GM19043 (cell line): Measurements from ENCODE around the gene NHLRC1.

Experiments
- ATAC-seq: cut with Tn5 transposase; IDR thresholded peaks from one replicate; pipeline ENCODE4 v1.9.1; 2021; ENCODE audit warnings: low read depth; ENCODE audit not compliant: unreplicated experiment

The NHLRC1 gene

DNA sequence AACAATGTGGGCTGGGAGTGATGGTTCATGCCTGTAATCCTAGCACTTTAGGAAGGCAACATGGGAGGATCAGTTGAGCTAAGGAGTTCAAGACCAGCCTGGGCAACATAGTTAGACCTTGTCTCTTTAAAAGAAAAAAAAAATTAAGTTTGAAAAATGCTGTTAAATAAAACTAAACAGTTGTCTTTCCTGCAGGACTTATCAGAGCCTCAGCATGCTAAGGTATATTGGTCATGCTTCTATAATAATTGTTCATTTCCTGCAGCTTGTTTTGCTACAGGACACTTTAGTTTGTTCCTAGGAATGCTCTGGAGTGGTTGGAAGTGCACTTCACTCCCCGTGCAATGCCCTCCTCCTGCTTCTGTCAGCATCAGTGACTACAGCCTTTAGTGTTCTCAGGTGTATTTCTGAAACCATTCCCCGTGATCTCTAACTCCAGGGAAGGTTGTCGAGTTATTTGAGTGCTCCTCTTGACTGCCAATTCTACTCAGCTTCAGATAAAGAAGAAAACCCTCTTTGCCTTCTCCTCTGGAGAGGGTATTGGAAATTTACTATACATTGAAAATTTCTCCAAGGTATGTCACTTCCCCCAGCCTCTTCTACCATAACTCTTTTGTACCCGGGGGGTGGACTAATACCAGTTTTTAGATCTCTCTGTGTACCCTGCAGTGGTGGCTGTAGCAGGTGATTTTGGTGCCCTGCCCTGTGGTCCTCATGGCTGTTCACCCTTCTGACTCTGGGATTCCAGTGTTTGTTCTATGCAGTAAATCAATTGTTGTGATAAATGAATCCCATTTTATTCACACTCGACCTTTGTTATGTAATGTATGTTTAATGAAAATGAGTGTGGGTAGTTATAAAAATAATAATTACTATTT lies 33.8 kb downstream of the NHLRC1 start:
- no peak for ATAC-seq

DNA sequence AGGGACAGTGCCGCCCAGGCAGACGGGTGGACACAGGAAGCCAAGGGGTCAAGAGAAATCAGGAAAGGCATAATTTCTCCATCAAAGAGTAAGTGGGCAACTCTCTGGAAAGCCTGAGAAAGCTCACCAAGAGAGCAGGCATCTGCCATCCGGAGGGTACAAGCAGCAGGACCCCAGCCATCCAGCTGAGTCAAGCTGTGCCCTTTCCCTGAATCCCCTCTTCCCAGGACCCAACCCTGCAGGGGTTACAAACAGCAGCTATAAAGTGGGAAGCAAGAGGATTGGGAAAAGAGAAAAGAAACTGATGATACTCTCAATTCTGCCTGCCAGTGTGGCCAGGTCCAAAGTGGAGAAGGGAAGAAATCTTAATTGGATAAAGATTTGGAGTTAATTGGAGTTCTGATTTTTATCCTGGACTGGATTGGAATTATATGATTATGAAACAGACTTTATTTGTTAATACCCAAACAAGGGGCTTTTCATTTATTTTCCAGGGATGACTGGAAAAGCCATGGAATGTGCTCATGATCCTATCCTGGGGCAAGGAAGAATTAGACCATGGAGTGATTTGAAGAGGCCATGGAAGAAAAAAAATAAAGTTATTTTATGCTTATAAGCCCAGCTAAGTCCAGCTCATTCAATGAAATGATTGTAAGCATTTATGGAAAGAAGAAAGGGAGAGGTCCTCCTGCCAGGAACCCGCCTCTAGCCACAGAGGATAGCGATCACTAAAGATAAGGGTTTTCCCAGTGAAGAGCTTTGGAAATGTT lies 34.9 kb downstream of the NHLRC1 start:
- no peak for ATAC-seq

DNA sequence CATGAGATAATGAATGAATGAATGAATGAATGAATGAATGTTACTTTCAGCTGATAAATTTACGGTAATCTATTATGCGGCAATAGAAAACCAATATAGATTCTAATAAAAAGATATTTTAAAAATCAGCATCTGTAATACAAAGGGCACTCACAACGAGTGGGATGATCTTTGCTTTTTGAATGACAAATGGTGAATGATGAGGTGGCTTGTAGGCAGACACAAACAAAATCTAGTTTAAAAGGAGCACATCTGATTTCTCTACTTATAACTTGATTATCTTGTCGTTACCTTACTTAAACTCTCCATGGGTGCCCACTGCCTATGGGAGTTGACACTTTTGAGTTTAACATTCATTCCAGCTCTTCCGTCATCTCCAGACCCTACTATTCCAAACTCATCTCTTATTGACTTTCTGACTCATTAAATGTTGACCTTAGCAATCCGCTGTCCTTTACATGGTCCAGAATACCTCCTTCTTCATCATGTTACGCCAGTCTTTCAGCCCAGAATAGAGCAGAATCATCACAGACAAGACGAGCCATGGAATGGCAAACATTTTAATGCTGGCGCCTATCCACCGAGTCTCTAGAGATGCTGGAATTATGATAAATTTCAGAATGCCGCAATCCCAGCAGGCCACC lies 41.3 kb downstream of the NHLRC1 start:
- no peak for ATAC-seq

DNA sequence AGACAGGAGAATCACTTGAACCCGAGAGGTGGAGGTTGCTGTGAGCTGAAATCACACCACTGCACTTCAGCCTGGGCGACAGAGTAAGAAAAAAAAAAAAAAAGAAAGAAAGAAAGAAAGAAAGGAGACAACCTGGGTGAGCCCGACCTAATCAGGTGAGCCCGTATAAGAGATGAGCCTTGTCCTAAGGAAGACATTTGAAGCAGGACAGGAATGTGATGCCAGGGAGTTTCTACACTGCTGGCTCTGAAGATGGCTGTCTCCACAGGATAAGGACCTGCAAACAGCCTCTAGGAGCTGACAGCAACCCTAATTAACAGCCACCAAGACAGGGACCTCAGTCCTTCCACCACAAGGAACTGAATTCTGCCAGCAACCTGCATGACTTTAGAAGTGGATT lies 41.9 kb downstream of the NHLRC1 start:
- ATAC-seq = no peak

GRCh38 chr6:18078866-18079265 lies 43.6 kb downstream of the NHLRC1 start:
- no peak for ATAC-seq

DNA sequence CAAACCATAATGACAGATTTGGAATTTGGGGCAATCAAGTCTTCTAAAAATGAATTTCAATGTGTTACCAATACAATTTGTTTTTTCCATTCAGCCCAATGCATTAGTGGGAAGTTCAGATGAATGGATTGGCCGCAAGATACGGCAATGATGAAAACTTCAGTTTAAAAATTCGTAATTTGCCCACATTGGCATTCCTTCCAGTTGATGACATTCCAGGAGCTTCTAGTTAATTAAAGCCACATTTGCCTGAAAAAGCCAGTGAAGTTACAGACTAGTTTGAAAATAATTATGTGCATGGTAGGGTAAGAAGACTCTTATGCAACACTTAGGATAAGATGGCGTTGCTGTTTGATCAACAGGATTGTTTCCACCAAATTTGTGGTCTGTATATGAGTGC lies 46.2 kb downstream of the NHLRC1 start:
- no peak for ATAC-seq

DNA sequence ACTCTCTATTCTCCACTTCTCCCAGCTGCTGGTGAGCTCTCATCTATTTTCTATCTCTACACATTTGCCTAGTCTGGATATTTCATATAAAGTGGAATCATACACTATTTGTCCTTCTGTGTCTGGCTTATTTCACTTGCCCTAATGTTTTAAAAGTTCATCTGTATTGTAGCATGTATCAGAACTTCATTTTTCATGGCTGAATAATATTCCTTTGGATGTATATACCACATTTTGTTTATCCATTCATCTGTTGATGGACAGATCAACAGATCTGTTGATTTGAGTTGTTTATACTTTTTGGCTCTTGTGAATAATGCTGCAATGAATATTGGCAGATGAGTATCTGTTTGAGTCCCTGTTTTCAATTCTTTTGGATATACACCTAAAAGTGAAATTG lies 49.6 kb downstream of the NHLRC1 start:
- no peak for ATAC-seq

DNA sequence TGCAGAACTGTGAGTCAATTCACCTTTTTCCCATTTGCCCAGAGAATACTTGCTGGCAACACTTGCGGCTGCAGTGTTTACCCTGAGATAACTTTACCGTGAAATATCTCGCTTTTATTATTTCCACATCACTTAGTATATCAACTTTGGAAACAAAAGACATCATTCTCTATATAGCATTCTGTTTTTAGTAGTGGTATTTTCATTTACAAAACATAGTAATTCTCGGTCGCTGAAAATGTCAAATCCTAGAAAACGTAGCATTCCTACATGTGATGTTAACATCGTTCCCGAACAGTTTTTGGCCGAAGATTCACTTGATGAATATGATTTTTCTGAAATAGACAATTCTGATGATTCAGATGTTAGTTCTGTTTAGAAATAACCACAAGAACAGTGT lies 52.0 kb downstream of the NHLRC1 start:
- no peak for ATAC-seq
